Keratinocyte (primary cell): ENCODE results near the gene ELMOD2. TPM values are rescaled to one million over a fixed set of nuclear protein-coding genes. Genes with fewer than 3 reads are reported as not detected.
A peak's percentile ranks its signal among the peaks of the same experiment; 100 is the strongest.

ENCODE experiments used
- DNase-seq: peaks from one replicate; pipeline ENCODE4 v3.0.0-alpha.2; 2011; ENCODE audit warnings: low read depth, missing footprints, low spot score
- FAIRE-seq: peaks from 2 replicates; lab custom pipeline; 2011; peaks lifted over from hg19 to GRCh38; lab: Jason Lieb, UNC
- H2AFZ ChIP-seq: 2 replicates; pipeline ENCODE4 v1.6.0; 2012; ENCODE audit warnings: low read length, control low read depth, inconsistent platforms; ENCODE audit not compliant: control insufficient read depth
- H3K27ac ChIP-seq: 2 replicates; pipeline ENCODE4 v1.5.1; 2011; ENCODE audit warnings: low read length; ENCODE audit not compliant: control insufficient read depth, insufficient read depth
- H3K27me3 ChIP-seq: 3 replicates; pipeline ENCODE4 v1.6.0; 2011; ENCODE audit warnings: low read length; ENCODE audit not compliant: control insufficient read depth, insufficient read depth; ENCODE audit errors: extremely low read depth
- H3K36me3 ChIP-seq, 2 experiments: 2 replicates in 1 of 2; 3 replicates in 1 of 2; pipeline ENCODE4 v1.5.1; 2011; ENCODE audit warnings: low read length in 2 of 2, mild to moderate bottlenecking in 1 of 2; ENCODE audit not compliant: control insufficient read depth in 2 of 2, insufficient read depth in 2 of 2; ENCODE audit errors: extremely low read depth in 1 of 2
- H3K4me1 ChIP-seq: 3 replicates; pipeline ENCODE4 v1.5.1; 2011; ENCODE audit warnings: low read length; ENCODE audit not compliant: control insufficient read depth, insufficient read depth; ENCODE audit errors: extremely low read depth
- H3K4me2 ChIP-seq: 3 replicates; pipeline ENCODE4 v1.6.0; 2011; ENCODE audit warnings: low read depth, low read length; ENCODE audit not compliant: control insufficient read depth, insufficient read depth; ENCODE audit errors: extremely low read depth
- H3K4me3 ChIP-seq, 3 experiments: fragments of 200-600 bp in 1 of 3; sonication (generic) in 1 of 3; 2 replicates in 2 of 3; 3 replicates in 1 of 3; pipeline ENCODE4 v1.5.1; 2011 to 2016; ENCODE audit warnings: low read length in 3 of 3, mild to moderate bottlenecking in 3 of 3, control low read depth in 2 of 3, inconsistent platforms in 1 of 3, low read depth in 1 of 3, mixed read lengths in 1 of 3, mixed run types in 1 of 3, moderate library complexity in 1 of 3; ENCODE audit not compliant: control insufficient read depth in 2 of 3, insufficient read depth in 2 of 3; ENCODE audit errors: extremely low read depth in 1 of 3
- H3K79me2 ChIP-seq: 2 replicates; pipeline ENCODE4 v1.6.0; 2012; ENCODE audit warnings: low read length; ENCODE audit not compliant: control insufficient read depth, insufficient read depth
- H3K9ac ChIP-seq: 3 replicates; pipeline ENCODE4 v1.6.0; 2011; ENCODE audit warnings: low read length; ENCODE audit not compliant: control insufficient read depth, insufficient read depth; ENCODE audit errors: extremely low read depth
- H3K9me1 ChIP-seq: 3 replicates; pipeline ENCODE4 v1.6.0; 2011; ENCODE audit warnings: low read length; ENCODE audit not compliant: control insufficient read depth, insufficient read depth; ENCODE audit errors: extremely low read depth
- H3K9me3 ChIP-seq: 2 replicates; pipeline ENCODE4 v1.5.1; 2012; ENCODE audit warnings: low read depth, low read length; ENCODE audit not compliant: control insufficient read depth
- H4K20me1 ChIP-seq: 3 replicates; pipeline ENCODE4 v1.6.0; 2011; ENCODE audit warnings: low read length; ENCODE audit not compliant: control insufficient read depth, insufficient read depth; ENCODE audit errors: extremely low read depth
- EZH2 ChIP-seq: IDR thresholded peaks from one replicate; pipeline ENCODE4 v1.6.1; 2012; ENCODE audit warnings: inconsistent platforms, mild to moderate bottlenecking, low read length, moderate library complexity
- dilution Hi-C: fragments of 300-500 bp; cut with MboI; formaldehyde crosslinking; loops from one replicate; pipeline ENCODE4 v1.7.0; 2020; ENCODE audit warnings: low sequenced_read_pairs; ENCODE audit not compliant: extremely low pct_ligation_motif_present
- polyA plus RNA-seq, 5 experiments: library from polyadenylated mRNA; depleted of rRNA in 3 of 5; stranded (reverse) in 3 of 5; stranded (forward) in 1 of 5; unstranded in 1 of 5; fragments of >200 nt; gene quantifications; 1 replicate in 1 of 5; 2 replicates in 3 of 5; 3 replicates in 1 of 5; pipeline versions ENCODE4 v1.2.1 to v1.2.3, GENCODE V29; 2011 to 2012; ENCODE audit warnings: missing spikeins in 2 of 5, low read depth in 1 of 5, low replicate concordance in 1 of 5
- TF ChIP-seq, protein P1 (sequence below), 3 experiments: IDR thresholded peaks in 1 of 3; conservative IDR thresholded peaks in 1 of 3; optimal IDR thresholded peaks in 1 of 3; 2 replicates in 2 of 3; 3 replicates in 1 of 3; pipeline versions ENCODE3 to v1.5.1; 2011; ENCODE audit warnings: low read length in 3 of 3, mild to moderate bottlenecking in 3 of 3, moderate library complexity in 2 of 3, control low read depth in 1 of 3, inconsistent platforms in 1 of 3; ENCODE audit not compliant: insufficient read depth in 2 of 3; ENCODE audit errors: extremely low read depth in 1 of 3

The ELMOD2 gene
- polyA plus RNA-seq, 1 donor (not counting 4 experiments of a cell fraction or from before 2014, with no cell fraction given) = 21.9 TPM

DNA sequence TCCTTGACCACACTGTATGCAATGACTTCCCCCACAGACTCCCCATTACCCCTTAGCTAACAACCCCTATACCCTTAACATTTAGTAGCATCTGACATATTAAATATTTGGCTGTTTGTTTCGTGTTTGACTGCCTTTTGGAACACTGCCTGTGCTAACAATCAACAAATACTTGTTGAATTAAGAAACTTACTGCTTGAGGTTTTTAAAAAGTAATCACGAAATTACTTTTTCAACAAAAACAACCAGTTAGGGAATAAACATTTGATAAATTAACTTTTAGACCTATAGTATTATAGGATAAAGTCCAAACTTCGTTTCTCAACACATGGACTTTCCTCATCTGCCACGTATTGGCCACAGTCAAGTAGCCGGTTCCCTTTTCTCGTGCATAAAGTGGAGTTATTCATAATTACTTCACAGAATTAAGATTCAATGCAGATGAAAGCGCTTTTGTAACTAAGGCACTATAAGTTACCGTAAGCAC is 555 bp upstream of the ELMOD2 start:
- TF ChIP-seq, protein P1, sequence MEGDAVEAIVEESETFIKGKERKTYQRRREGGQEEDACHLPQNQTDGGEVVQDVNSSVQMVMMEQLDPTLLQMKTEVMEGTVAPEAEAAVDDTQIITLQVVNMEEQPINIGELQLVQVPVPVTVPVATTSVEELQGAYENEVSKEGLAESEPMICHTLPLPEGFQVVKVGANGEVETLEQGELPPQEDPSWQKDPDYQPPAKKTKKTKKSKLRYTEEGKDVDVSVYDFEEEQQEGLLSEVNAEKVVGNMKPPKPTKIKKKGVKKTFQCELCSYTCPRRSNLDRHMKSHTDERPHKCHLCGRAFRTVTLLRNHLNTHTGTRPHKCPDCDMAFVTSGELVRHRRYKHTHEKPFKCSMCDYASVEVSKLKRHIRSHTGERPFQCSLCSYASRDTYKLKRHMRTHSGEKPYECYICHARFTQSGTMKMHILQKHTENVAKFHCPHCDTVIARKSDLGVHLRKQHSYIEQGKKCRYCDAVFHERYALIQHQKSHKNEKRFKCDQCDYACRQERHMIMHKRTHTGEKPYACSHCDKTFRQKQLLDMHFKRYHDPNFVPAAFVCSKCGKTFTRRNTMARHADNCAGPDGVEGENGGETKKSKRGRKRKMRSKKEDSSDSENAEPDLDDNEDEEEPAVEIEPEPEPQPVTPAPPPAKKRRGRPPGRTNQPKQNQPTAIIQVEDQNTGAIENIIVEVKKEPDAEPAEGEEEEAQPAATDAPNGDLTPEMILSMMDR (optimal IDR thresholded peaks at IDR 0.05 in 1 of 3, IDR thresholded peaks at IDR 0.05 in 1 of 3, conservative IDR thresholded peaks at IDR 0.05 in 1 of 3; ENCODE audit: extremely low read depth in 1 of 3, insufficient read depth in 2 of 3, low read length in 3 of 3) = no peak
- TF ChIP-seq EZH2 = no peak
- Histone ChIP-seq H3K9ac (no peak overlapping the region), H3K79me2 (peaks cover 7% of the 10 kb centered on the region), H4K20me1 (no peaks in the 10 kb centered on the region), H3K9me3 (no peaks in the 10 kb centered on the region), H2AFZ (peak overlapping the region; percentile 60), H3K4me2 (peak overlapping the region; percentile 74), H3K27ac (no peak overlapping the region), H3K9me1 (no peaks in the 10 kb centered on the region), H3K4me3 (peak overlapping the region; percentile 18 to 95 (median 83)), H3K27me3 (no peaks in the 10 kb centered on the region), H3K4me1 (peaks cover 10% of the 10 kb centered on the region), H3K36me3 (peaks cover 0 to 6% of the 10 kb centered on the region in 2 experiments)
- DNase-seq = no peak
- FAIRE-seq = no peak
- dilution Hi-C loops = no loop called here

DNA sequence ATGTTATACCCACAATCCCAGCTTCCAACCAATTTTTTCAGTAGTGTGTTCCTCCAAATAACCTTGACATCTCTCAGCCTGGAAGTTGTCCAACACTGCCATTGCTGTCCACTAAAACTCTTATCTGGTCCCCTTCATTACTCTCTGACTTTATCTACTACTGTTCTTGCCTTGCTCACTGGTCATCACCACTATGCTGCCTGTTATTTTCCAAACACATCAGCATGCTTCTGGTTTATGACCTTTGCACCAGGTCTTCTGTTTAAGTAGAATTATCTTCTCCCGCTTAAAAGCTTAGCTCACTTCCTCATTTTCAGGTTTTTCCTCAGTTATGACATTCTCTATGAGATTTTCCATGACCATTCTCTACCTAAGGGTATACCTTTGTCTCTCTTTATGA is 5.5 kb downstream of the ELMOD2 start:
- H3K27ac ChIP-seq = no peak overlapping the region
- no peak for DNase-seq
- dilution Hi-C loops = no loop called here
- no peak overlapping the region for H3K4me3 ChIP-seq
- H2AFZ ChIP-seq = no peak overlapping the region
- H3K4me1 ChIP-seq = peaks cover 6% of the 10 kb centered on the region
- FAIRE-seq = no peak
- no peaks in the 10 kb centered on the region for H3K27me3 ChIP-seq
- peaks cover 5% of the 10 kb centered on the region for H3K79me2 ChIP-seq
- no peak overlapping the region for H3K9ac ChIP-seq
- no peak overlapping the region for H3K4me2 ChIP-seq
- H3K36me3 ChIP-seq = peaks cover 0 to 6% of the 10 kb centered on the region in 2 experiments
- H3K9me3 ChIP-seq = no peaks in the 10 kb centered on the region
- no peak for TF ChIP-seq EZH2
- TF ChIP-seq, protein P1 (optimal IDR thresholded peaks at IDR 0.05 in 1 of 3, IDR thresholded peaks at IDR 0.05 in 1 of 3, conservative IDR thresholded peaks at IDR 0.05 in 1 of 3; ENCODE audit: extremely low read depth in 1 of 3, insufficient read depth in 2 of 3, low read length in 3 of 3) = no peak
- no peaks in the 10 kb centered on the region for H4K20me1 ChIP-seq
- H3K9me1 ChIP-seq = no peaks in the 10 kb centered on the region
